H1 (cell line): ENCODE results near the gene HEBP1. TPM values are rescaled to one million over a fixed set of nuclear protein-coding genes. Genes with fewer than 3 reads are reported as not detected.

Experiments used
- CTCF ChIA-PET: fragments of 300-600 bp; sonication (Branson Sonifier 250); formaldehyde crosslinking; loops from one replicate; lab custom pipeline; 2021; ENCODE audit not compliant: partially characterized antibody; lab: Charles Lee
- POLR2A ChIA-PET: fragments of 300-600 bp; sonication (Branson Sonifier 250); formaldehyde crosslinking; loops from one replicate; lab custom pipeline; 2021; ENCODE audit warnings: inconsistent platforms; ENCODE audit not compliant: partially characterized antibody; lab: Charles Lee
- DNase-seq, 2 experiments: peaks; one replicate each; pipeline versions ENCODE4 v3.0.0 to v3.0.0-alpha.2; 2010 to 2022; ENCODE audit warnings: low spot score in 2 of 2, low read depth in 1 of 2, mixed read lengths in 1 of 2
- FAIRE-seq: peaks from 2 replicates; lab custom pipeline; 2011; peaks lifted over from hg19 to GRCh38; lab: Jason Lieb, UNC
- H2AFZ ChIP-seq: 2 replicates; pipeline ENCODE4 v1.8.1; 2012; ENCODE audit warnings: low read length, inconsistent platforms
- H2AK5ac ChIP-seq: 2 replicates; pipeline ENCODE4 v1.6.1; 2013; ENCODE audit warnings: low read depth, low read length
- H2BK120ac ChIP-seq: replicated peaks from 2 replicates; pipeline ENCODE3; 2013; ENCODE audit warnings: low read depth, low read length, inconsistent platforms
- H2BK12ac ChIP-seq: 2 replicates; pipeline ENCODE4 v1.6.1; 2013; ENCODE audit warnings: low read depth, low read length
- H2BK15ac ChIP-seq: 2 replicates; pipeline ENCODE4 v1.6.1; 2013; ENCODE audit warnings: low read length
- H2BK20ac ChIP-seq: 2 replicates; pipeline ENCODE4 v1.6.1; 2013; ENCODE audit warnings: low read length
- H2BK5ac ChIP-seq: 2 replicates; pipeline ENCODE4 v1.6.1; 2013; ENCODE audit warnings: low read depth, low read length
- H3K14ac ChIP-seq: 2 replicates; pipeline ENCODE4 v1.6.1; 2013; ENCODE audit warnings: inconsistent platforms; ENCODE audit not compliant: insufficient read length
- H3K18ac ChIP-seq: 2 replicates; pipeline ENCODE4 v1.6.1; 2013; ENCODE audit warnings: low read length; ENCODE audit errors: extremely low read depth
- H3K23ac ChIP-seq: 2 replicates; pipeline ENCODE4 v1.6.1; 2013; ENCODE audit warnings: inconsistent platforms; ENCODE audit not compliant: insufficient read length
- H3K23me2 ChIP-seq: 2 replicates; pipeline ENCODE4 v1.6.1; 2013; ENCODE audit warnings: low read depth, low read length
- H3K27ac ChIP-seq: 2 replicates; pipeline ENCODE4 v1.6.1; 2011; ENCODE audit warnings: low read depth, low read length, inconsistent platforms
- H3K27me3 ChIP-seq, 4 experiments: replicated peaks in 1 of 4; 1 replicate in 1 of 4; 2 replicates in 3 of 4; pipeline versions ENCODE4 v1.6.1 to v1.8.1; 2011 to 2013; ENCODE audit warnings: low read length in 3 of 4, mild to moderate bottlenecking in 3 of 4, inconsistent platforms in 2 of 4, mixed read lengths in 2 of 4, moderate library complexity in 1 of 4; ENCODE audit not compliant: control insufficient read depth in 3 of 4, insufficient read depth in 3 of 4; ENCODE audit errors: extremely low read depth in 1 of 4
- H3K36me3 ChIP-seq, 4 experiments: 2 replicates each; pipeline versions ENCODE4 v1.6.1 to v1.8.1; 2011 to 2013; ENCODE audit warnings: mild to moderate bottlenecking in 4 of 4, low read length in 3 of 4, moderate library complexity in 2 of 4, control low read depth in 1 of 4, inconsistent platforms in 1 of 4; ENCODE audit not compliant: insufficient read depth in 4 of 4, control insufficient read depth in 2 of 4
- H3K4ac ChIP-seq: replicated peaks from 2 replicates; pipeline ENCODE3; 2013; ENCODE audit warnings: low read length, low read depth, mixed read lengths, inconsistent platforms; ENCODE audit not compliant: insufficient read length
- H3K4me1 ChIP-seq, 4 experiments: replicated peaks in 1 of 4; 1 replicate in 1 of 4; 2 replicates in 3 of 4; pipeline versions ENCODE4 v1.6.1 to v1.8.1; 2011 to 2013; ENCODE audit warnings: low read length in 3 of 4, inconsistent platforms in 2 of 4, mixed read lengths in 1 of 4; ENCODE audit not compliant: insufficient read depth in 4 of 4, control insufficient read depth in 3 of 4
- H3K4me2 ChIP-seq, 2 experiments: 2 replicates each; pipeline versions ENCODE4 v1.6.1 to v1.8.1; 2011 to 2013; ENCODE audit warnings: low read depth in 2 of 2, low read length in 2 of 2, control low read depth in 1 of 2, inconsistent platforms in 1 of 2, mild to moderate bottlenecking in 1 of 2; ENCODE audit not compliant: insufficient read depth in 1 of 2
- H3K4me3 ChIP-seq, 4 experiments: fragments of 200-600, 300-600 bp in 1 of 4; sonication (generic), shearing (Covaris generic), sonication (Bioruptor Twin) in 1 of 4; 2 replicates each; pipeline versions ENCODE4 v1.5.1 to v1.8.1; 2011 to 2016; ENCODE audit warnings: low read length in 4 of 4, low read depth in 3 of 4, control low read depth in 2 of 4, inconsistent platforms in 2 of 4, mild to moderate bottlenecking in 2 of 4, mixed read lengths in 1 of 4, moderate library complexity in 1 of 4; ENCODE audit not compliant: insufficient read depth in 2 of 4; ENCODE audit errors: extremely low read depth in 1 of 4
- H3K56ac ChIP-seq: replicated peaks from 2 replicates; pipeline ENCODE3; 2013; ENCODE audit warnings: low read depth, mild to moderate bottlenecking, mixed read lengths, low read length, inconsistent platforms; ENCODE audit not compliant: insufficient read length
- H3K79me1 ChIP-seq: 2 replicates; pipeline ENCODE4 v1.6.1; 2013; ENCODE audit warnings: low read depth, low read length, control low read depth
- H3K79me2 ChIP-seq, 2 experiments: 2 replicates each; pipeline versions ENCODE4 v1.6.1 to v1.8.1; 2012 to 2013; ENCODE audit warnings: low read length in 2 of 2, mild to moderate bottlenecking in 2 of 2, inconsistent platforms in 1 of 2; ENCODE audit not compliant: insufficient read depth in 2 of 2, control insufficient read depth in 1 of 2
- H3K9ac ChIP-seq, 4 experiments: replicated peaks in 1 of 4; 1 replicate in 1 of 4; 2 replicates in 3 of 4; pipeline versions ENCODE4 v1.6.1 to v1.8.1; 2011 to 2013; ENCODE audit warnings: low read depth in 3 of 4, low read length in 3 of 4, control low read depth in 2 of 4, mild to moderate bottlenecking in 2 of 4, moderate library complexity in 2 of 4, inconsistent platforms in 1 of 4; ENCODE audit errors: extremely low read depth in 1 of 4
- H3K9me3 ChIP-seq, 2 experiments: 2 replicates each; pipeline versions ENCODE4 v1.6.1 to v1.8.1; 2012 to 2013; ENCODE audit warnings: mild to moderate bottlenecking in 2 of 2, moderate library complexity in 2 of 2, control low read depth in 1 of 2, inconsistent platforms in 1 of 2, low read depth in 1 of 2, low read length in 1 of 2, mixed read lengths in 1 of 2; ENCODE audit not compliant: insufficient read depth in 2 of 2
- H4K20me1 ChIP-seq, 2 experiments: replicated peaks in 1 of 2; 2 replicates each; pipeline versions ENCODE3 to v1.8.1; 2011 to 2013; ENCODE audit warnings: inconsistent platforms in 2 of 2, low read length in 2 of 2, mild to moderate bottlenecking in 1 of 2; ENCODE audit not compliant: insufficient read depth in 2 of 2, control insufficient read depth in 1 of 2
- H4K5ac ChIP-seq: 2 replicates; pipeline ENCODE4 v1.6.1; 2013; ENCODE audit warnings: low read length, low read depth, mixed read lengths, inconsistent platforms; ENCODE audit not compliant: insufficient read length
- H4K8ac ChIP-seq: 2 replicates; pipeline ENCODE4 v1.8.0; 2013; ENCODE audit warnings: mild to moderate bottlenecking, moderate library complexity, low read length, inconsistent platforms; ENCODE audit not compliant: insufficient read depth; ENCODE audit errors: extremely low read depth
- H4K91ac ChIP-seq: replicated peaks from 2 replicates; pipeline ENCODE3; 2013; ENCODE audit warnings: low read length, mixed read lengths, inconsistent platforms; ENCODE audit not compliant: insufficient read length
- CREB1 ChIP-seq: IDR thresholded peaks from 2 replicates; pipeline ENCODE4 v1.6.1; 2012; ENCODE audit warnings: inconsistent platforms
- E2F6 ChIP-seq: IDR thresholded peaks from 2 replicates; pipeline ENCODE4 v1.6.1; 2012; ENCODE audit warnings: inconsistent platforms
- FOSL1 ChIP-seq: IDR thresholded peaks from 2 replicates; pipeline ENCODE4 v1.6.1; 2011; ENCODE audit warnings: mild to moderate bottlenecking, low read depth, low read length, moderate library complexity; ENCODE audit not compliant: insufficient read depth
- WGBS, 2 experiments: shearing (Covaris generic) in 1 of 2; methylation state at CpG; one replicate each; pipeline versions ENCODE4 v1.1.6 to v1.1.7; 2013 to 2015; ENCODE audit warnings: low lambda C conversion rate in 2 of 2, mixed read lengths in 2 of 2, inconsistent platforms in 1 of 2, low coverage in 1 of 2, missing lambda C conversion rate in 1 of 2; ENCODE audit not compliant: insufficient replicate concordance in 2 of 2, insufficient coverage in 1 of 2, insufficient read length in 1 of 2; ENCODE audit errors: extremely low coverage in 1 of 2, missing lambda C conversion rate in 1 of 2; 5-methylcytosine and 5-hydroxymethylcytosine counted together
- polyA plus RNA-seq, 7 experiments: library from polyadenylated mRNA; depleted of rRNA in 3 of 7; stranded (reverse) in 5 of 7; unstranded in 2 of 7; fragments of >200 nt in 5 of 7; fragments of 200-250 nt in 2 of 7; gene quantifications; 1 replicate in 5 of 7; 2 replicates in 1 of 7; 4 replicates in 1 of 7; pipeline versions ENCODE4 v1.2.1 to v1.2.3, GENCODE V29; 2011 to 2013; ENCODE audit warnings: missing spikeins in 2 of 7, mixed read lengths in 2 of 7
- total RNA-seq: library from RNA; stranded (reverse); fragmentation: NEBNext Ultra II Directional; extraction: Animal tissue kit (Norgen Biotek cat#: 25700); gene quantifications from 2 replicates; pipeline ENCODE4 v1.2.1, GENCODE V29; 2021

HEBP1 gene
- total and polyA plus RNA-seq, 2 of the 8 experiments (the other 6 are each of a cell fraction or from before 2014, with no cell fraction given): 30.8 to 56.1 TPM

DNA sequence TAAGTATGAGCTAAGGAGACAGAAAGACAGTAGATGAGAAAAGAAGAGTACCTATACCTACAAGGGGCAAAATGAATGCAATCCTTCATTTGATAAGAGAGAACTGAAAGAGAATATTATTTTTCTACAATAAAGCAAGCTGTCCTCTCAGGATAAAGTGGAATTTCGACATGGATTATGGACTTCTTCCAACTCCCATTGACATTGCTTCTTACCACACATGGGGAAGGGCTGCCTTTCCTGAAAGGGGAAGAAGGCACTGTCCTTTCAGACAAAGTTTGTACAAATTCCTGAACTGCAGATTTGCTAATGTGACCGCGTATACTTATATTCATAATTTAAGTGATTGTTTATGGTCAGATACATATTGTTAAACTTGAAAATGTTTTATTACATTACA, 4.3 kb upstream of the HEBP1 start:
- Histone ChIP-seq H2BK120ac (no peak overlapping the region), H3K4me1 (peaks cover 8 to 22% (median 16%) of the 10 kb centered on the region in 4 experiments), H3K14ac (no peak overlapping the region), H4K91ac (no peak overlapping the region), H3K9me3 (no peaks in the 10 kb centered on the region), H3K4me3 (no peak overlapping the region), H3K79me1 (no peaks in the 10 kb centered on the region; the same call in 1 of the 2 replicates), H2BK15ac (no peak overlapping the region), H3K23me2 (peaks cover 12% of the 10 kb centered on the region), H3K9ac (no peak overlapping the region), H3K27me3 (peaks cover 0 to 15% (median 6%) of the 10 kb centered on the region in 4 experiments; a peak in 4 of 7 replicates), H3K56ac (no peak overlapping the region), H2BK12ac (no peak overlapping the region), H2AK5ac (no peak overlapping the region), H3K36me3 (0 out of 8 replicates have a peak, but pooled peaks cover 0 to 2% (median 0%) of the 10 kb centered on the region in 4 experiments), H3K4ac (no peak overlapping the region), H3K4me2 (no peak overlapping the region), H3K27ac (no peak overlapping the region), H3K18ac (no peak overlapping the region), H3K79me2 (peaks cover 0 to 16% of the 10 kb centered on the region in 2 experiments; a peak in 1 of 4 replicates), H2AFZ (no peak overlapping the region), H4K8ac (no peak overlapping the region), H4K5ac (no peak overlapping the region), H4K20me1 (no peaks in the 10 kb centered on the region), H2BK20ac (no peak overlapping the region), H2BK5ac (no peak overlapping the region), H3K23ac (no peak overlapping the region)
- POLR2A ChIA-PET: no interaction called here
- CTCF ChIA-PET: interaction anchor here (0.6 to 2.0 kb wide), 4 partner anchors 19 to 263 kb away, joined by 3 to 5 read pairs (median 3); partner anchors contain the start of gene FAM234B
- TF ChIP-seq E2F6 (no peak), FOSL1 (no peak), CREB1 (no peak)
- WGBS, 2 experiments: 88% methylated on average over 3 of the region's 3 CpGs; no CpG with 5 or more reads in 1 of the 2 experiments
- FAIRE-seq: no peak
- DNase-seq: no peak
